SK-N-SH (cell line): ENCODE measurements around the gene PSMG4. TPM values are rescaled to one million over a fixed set of nuclear protein-coding genes. Genes with fewer than 3 reads are reported as not detected.

Experiments used
- CTCF ChIA-PET: fragments of 300-600, 350-600 bp; formaldehyde crosslinking; extraction: SDS; loops from one replicate; lab custom pipeline; 2021; lab: Yijun Ruan, JAX
- POLR2A ChIA-PET: fragments of 350-600 bp; sonication (Branson Sonifier 250); formaldehyde crosslinking; extraction: SDS; loops from one replicate; lab custom pipeline; 2020; ENCODE audit warnings: antibody characterized with exemption, inconsistent platforms; lab: Yijun Ruan, JAX
- DNase-seq: peaks from one replicate; pipeline ENCODE4 v3.0.0; 2012
- H2AFZ ChIP-seq: fragments of 200-600 bp; sonication (generic); 2 replicates; pipeline ENCODE4 v1.8.1; 2016; ENCODE audit warnings: antibody characterized with exemption, mild to moderate bottlenecking, low read depth
- H3F3A ChIP-seq: fragments of 200-600 bp; sonication (generic); replicated peaks from 2 replicates; pipeline ENCODE3; 2016; ENCODE audit warnings: antibody characterized with exemption, mild to moderate bottlenecking; ENCODE audit not compliant: insufficient read depth
- H3K27ac ChIP-seq, 2 experiments: fragments of 200-500 bp in 1 of 2; fragments of 200-600 bp in 1 of 2; sonication (Bioruptor generic) in 1 of 2; sonication (generic), shearing (Covaris generic) in 1 of 2; 2 replicates each; pipeline versions ENCODE4 v1.5.1 to v1.6.1; 2014 to 2016; ENCODE audit warnings: low read depth in 2 of 2, inconsistent platforms in 1 of 2, low read length in 1 of 2, mild to moderate bottlenecking in 1 of 2, mixed read lengths in 1 of 2
- H3K27me3 ChIP-seq: fragments of 200-600 bp; sonication (generic), shearing (Covaris generic); 2 replicates; pipeline ENCODE4 v1.6.1; 2016; ENCODE audit warnings: mixed run types; ENCODE audit not compliant: insufficient read depth
- H3K36me3 ChIP-seq, 2 experiments: fragments of 200-500 bp in 1 of 2; fragments of 200-600 bp in 1 of 2; sonication (Bioruptor generic) in 1 of 2; sonication (generic) in 1 of 2; replicated peaks in 1 of 2; 2 replicates each; pipeline versions ENCODE3 to v1.5.1; 2014 to 2016; ENCODE audit warnings: low read length in 1 of 2, mild to moderate bottlenecking in 1 of 2; ENCODE audit not compliant: insufficient read depth in 2 of 2, control insufficient read depth in 1 of 2
- H3K4me1 ChIP-seq, 2 experiments: fragments of 200-500 bp in 1 of 2; fragments of 200-600 bp in 1 of 2; sonication (Bioruptor generic) in 1 of 2; sonication (generic), shearing (Covaris generic) in 1 of 2; 2 replicates each; pipeline versions ENCODE4 v1.5.1 to v1.6.1; 2014 to 2016; ENCODE audit warnings: low read depth in 1 of 2, low read length in 1 of 2, mixed run types in 1 of 2; ENCODE audit not compliant: insufficient read depth in 2 of 2, control insufficient read depth in 1 of 2
- H3K4me2 ChIP-seq: fragments of 200-600 bp; sonication (generic), shearing (Covaris generic); 2 replicates; pipeline ENCODE4 v1.6.1; 2017; ENCODE audit warnings: mixed run types
- H3K4me3 ChIP-seq, 2 experiments: fragments of 200-500 bp in 1 of 2; fragments of 200-600 bp in 1 of 2; sonication (Bioruptor generic) in 1 of 2; sonication (generic), shearing (Covaris generic) in 1 of 2; 2 replicates each; pipeline versions ENCODE4 v1.5.1 to v1.8.1; 2014 to 2016; ENCODE audit warnings: low read depth in 2 of 2, inconsistent platforms in 1 of 2, low read length in 1 of 2, mild to moderate bottlenecking in 1 of 2, mixed read lengths in 1 of 2, moderate library complexity in 1 of 2
- H3K79me2 ChIP-seq: fragments of 200-600 bp; sonication (generic); 2 replicates; pipeline ENCODE4 v1.8.1; 2017; ENCODE audit warnings: mild to moderate bottlenecking; ENCODE audit not compliant: insufficient read depth
- H3K9ac ChIP-seq: fragments of 200-600 bp; sonication (generic); 2 replicates; pipeline ENCODE4 v1.6.1; 2017; ENCODE audit warnings: mixed run types
- H3K9me2 ChIP-seq: fragments of 200-600 bp; sonication (generic); 2 replicates; pipeline ENCODE4 v1.6.1; 2017; ENCODE audit warnings: mixed run types
- H3K9me3 ChIP-seq: fragments of 200-600 bp; sonication (generic); 2 replicates; pipeline ENCODE4 v1.6.1; 2017; ENCODE audit warnings: mixed run types, mild to moderate bottlenecking, moderate library complexity
- H4K20me1 ChIP-seq: fragments of 200-600 bp; sonication (generic); 2 replicates; pipeline ENCODE4 v1.6.1; 2017; ENCODE audit warnings: mild to moderate bottlenecking, mixed run types; ENCODE audit not compliant: insufficient read depth
- CTCF ChIP-seq: fragments of 200-600 bp; sonication (generic); IDR thresholded peaks from 2 replicates; pipeline ENCODE4 v1.6.1; 2017; ENCODE audit warnings: antibody characterized with exemption, mild to moderate bottlenecking, moderate library complexity
- EP300 ChIP-seq, 2 experiments: IDR thresholded peaks; 2 replicates each; pipeline versions ENCODE4 v1.4.0 to v1.6.1; 2012; ENCODE audit warnings: borderline replicate concordance in 1 of 2, low read depth in 1 of 2, low read length in 1 of 2
- JUND ChIP-seq: IDR thresholded peaks from 2 replicates; pipeline ENCODE4 v1.4.0; 2012
- MAX ChIP-seq: IDR thresholded peaks from 2 replicates; pipeline ENCODE4 v1.4.0; 2012; ENCODE audit warnings: low read depth
- NFIC ChIP-seq: IDR thresholded peaks from 2 replicates; pipeline ENCODE4 v1.4.0; 2012; ENCODE audit warnings: borderline replicate concordance
- PBX3 ChIP-seq: IDR thresholded peaks from 2 replicates; pipeline ENCODE4; 2012
- POLR2AphosphoS5 ChIP-seq: IDR thresholded peaks from 2 replicates; pipeline ENCODE4 v1.6.1; 2012; ENCODE audit warnings: low read depth, low read length
- RAD21 ChIP-seq: IDR thresholded peaks from 2 replicates; pipeline ENCODE4 v1.6.1; 2012; ENCODE audit warnings: mild to moderate bottlenecking, low read length
- RCOR1 ChIP-seq: fragments of 150-350 bp; IDR thresholded peaks from 2 replicates; pipeline ENCODE4 v1.6.1; 2017; ENCODE audit warnings: antibody characterized with exemption, low read length
- RFX5 ChIP-seq: IDR thresholded peaks from 2 replicates; pipeline ENCODE4 v1.6.1; 2012; ENCODE audit warnings: mild to moderate bottlenecking, improper control_type of control experiment, low read length
- TCF12 ChIP-seq: IDR thresholded peaks from 2 replicates; pipeline ENCODE4 v1.4.0; 2012
- TEAD4 ChIP-seq: IDR thresholded peaks from 2 replicates; pipeline ENCODE4 v1.4.0; 2012; ENCODE audit warnings: mild to moderate bottlenecking, borderline replicate concordance; ENCODE audit not compliant: insufficient read depth
- WGBS: methylation state at CpG from one replicate; pipeline ENCODE4 v1.1.6; 2017; ENCODE audit warnings: low lambda C conversion rate; 5-methylcytosine and 5-hydroxymethylcytosine counted together
- polyA plus RNA-seq, 3 experiments: library from polyadenylated mRNA; depleted of rRNA; stranded (reverse); fragments of >200 nt; gene quantifications; 2 replicates each; pipeline ENCODE4 v1.2.3, GENCODE V29; 2012

Gene PSMG4
- polyA plus RNA-seq, 1 of the 3 experiments (the other 2 are of a cell fraction): 61.3 TPM

GRCh38 chr6:3310051-3310448 lies 51.3 kb downstream of the PSMG4 start:
- no peak for DNase-seq
- H3K36me3 ChIP-seq: no peaks in the 10 kb centered on the region
- ChIA-PET CTCF (interaction anchor here (1.2 kb wide), 1 partner anchor 30 kb away, joined by 5 read pairs; no protein-coding TSS in a partner anchor), POLR2A (no interaction called here)
- no peak overlapping the region for H3K4me2 ChIP-seq
- H3K79me2 ChIP-seq: no peaks in the 10 kb centered on the region
- peaks cover 64% of the 10 kb centered on the region for H3K27me3 ChIP-seq
- no peak overlapping the region for H3K9ac ChIP-seq
- no peaks in the 10 kb centered on the region for H3K9me3 ChIP-seq
- no peaks in the 10 kb centered on the region for H3K9me2 ChIP-seq
- 38% methylated on average over 6 of the region's 6 CpGs for WGBS
- no peaks in the 10 kb centered on the region for H3F3A ChIP-seq
- H3K27ac ChIP-seq: no peak overlapping the region
- no peaks in the 10 kb centered on the region for H4K20me1 ChIP-seq
- H3K4me1 ChIP-seq: peaks cover 0 to 17% of the 10 kb centered on the region in 2 experiments; a peak in 1 of 4 replicates
- no peak overlapping the region for H2AFZ ChIP-seq
- no peak overlapping the region for H3K4me3 ChIP-seq
- TF ChIP-seq POLR2AphosphoS5: no peak
- TF ChIP-seq RFX5: no peak

- Histone ChIP-seq H3K4me2 (no peak overlapping the region), H3K36me3 (no peaks in the 10 kb centered on the region), H3K27me3 (peaks cover 63% of the 10 kb centered on the region), H3K79me2 (no peaks in the 10 kb centered on the region), H3K9ac (no peak overlapping the region), H3K9me2 (no peaks in the 10 kb centered on the region), H3K4me1 (peaks cover 0 to 17% of the 10 kb centered on the region in 2 experiments; a peak in 1 of 4 replicates), H3K27ac (no peak overlapping the region), H3K4me3 (no peak overlapping the region), H3F3A (no peaks in the 10 kb centered on the region), H3K9me3 (no peaks in the 10 kb centered on the region), H2AFZ (no peak overlapping the region), H4K20me1 (no peaks in the 10 kb centered on the region)
- WGBS: 38% methylated on average over 9 of the region's 9 CpGs
- DNase-seq: no peak
- ChIA-PET POLR2A (no interaction called here), CTCF (interaction anchor here (0.6 to 1.6 kb wide), 3 partner anchors 12 to 31 kb away, joined by 3 to 6 read pairs (median 3); no protein-coding TSS in a partner anchor)
- TF ChIP-seq NFIC (no peak), TEAD4 (no peak), MAX (no peak), TCF12 (no peak), RAD21 (no peak), EP300 (IDR thresholded peaks at IDR 0.05; ENCODE audit: borderline replicate concordance in 1 of 2, low read depth in 1 of 2, low read length in 1 of 2) (no peak), JUND (no peak)
Observed at GRCh38 chr6:3310703-3311102, 52.0 kb downstream of the PSMG4 start.

- TF ChIP-seq RCOR1 (no peak), PBX3 (no peak), NFIC (no peak), CTCF (peak; percentile 27)
- TF ChIP-seq, all 33 proteins: peak for 1
- Histone ChIP-seq H3K79me2 (no peaks in the 10 kb centered on the region), H3F3A (no peaks in the 10 kb centered on the region), H3K9me2 (no peaks in the 10 kb centered on the region), H3K4me1 (peaks cover 0 to 12% of the 10 kb centered on the region in 2 experiments; a peak in 1 of 4 replicates), H3K27ac (no peak overlapping the region), H3K36me3 (no peaks in the 10 kb centered on the region), H3K9me3 (no peaks in the 10 kb centered on the region), H3K27me3 (peaks cover 72% of the 10 kb centered on the region), H3K4me3 (no peak overlapping the region), H3K4me2 (no peak overlapping the region), H3K9ac (no peak overlapping the region), H4K20me1 (no peaks in the 10 kb centered on the region), H2AFZ (no peak overlapping the region)
- CTCF ChIA-PET: interaction anchor here (1.6 kb wide), 1 partner anchor 32 kb away, joined by 6 read pairs; no protein-coding TSS in a partner anchor
- POLR2A ChIA-PET: no interaction called here
- WGBS: 53% methylated on average over 5 of the region's 6 CpGs
- no peak for DNase-seq
Observed at GRCh38 chr6:3311826-3312225, 53.1 kb downstream of the PSMG4 start.
